NCI-H1048 (cell line): ENCODE results near the gene GHRL.

Experiments
- DNase-seq: peaks from one replicate; lab custom pipeline; 2025; lab: John Stamatoyannopoulos, UW

GHRL gene

GRCh38 chr3:10244009-10244408, 48.7 kb downstream of the GHRL start:
- no peak for DNase-seq

DNA sequence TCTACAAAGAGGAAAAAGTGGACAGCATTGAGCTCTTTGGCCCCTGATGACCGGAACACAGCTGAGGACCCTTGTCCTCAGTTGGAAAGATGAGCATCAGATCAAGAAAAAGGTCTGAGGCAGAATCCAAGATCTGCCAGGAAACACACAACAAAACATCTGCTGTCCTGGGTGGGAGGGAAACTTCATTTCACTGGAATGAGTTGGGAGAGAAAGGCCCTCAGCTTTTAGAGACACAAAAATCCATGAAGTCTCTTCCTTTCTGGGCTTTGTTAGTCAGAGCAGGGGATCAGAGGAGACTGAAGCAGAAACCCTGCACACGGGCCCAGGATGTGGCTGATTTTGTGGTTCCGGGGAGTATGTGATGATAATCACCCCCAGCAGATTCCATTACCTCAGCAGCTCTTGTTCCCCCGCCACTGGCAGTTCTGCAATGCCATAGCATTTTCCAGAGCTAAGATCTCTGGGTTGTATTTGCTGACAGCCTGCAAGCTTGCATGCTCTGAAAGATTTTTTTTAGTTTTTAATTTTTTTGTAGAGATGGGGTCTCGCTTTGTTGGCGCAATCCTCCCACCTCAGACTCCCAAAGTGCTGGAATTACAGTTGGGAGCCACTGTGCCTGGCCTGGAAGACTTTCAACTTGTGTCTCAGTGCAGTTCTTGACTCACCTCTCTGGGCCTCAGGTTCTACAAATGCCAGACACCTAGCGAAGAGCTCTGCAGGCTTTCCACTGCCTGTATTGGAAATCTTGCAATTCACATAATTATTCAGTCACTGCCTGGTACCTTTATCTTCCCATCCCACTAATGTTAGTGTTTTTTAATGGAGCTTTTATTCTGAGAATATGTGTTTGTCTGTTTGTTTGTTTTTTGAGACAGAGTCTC, 50.3 kb downstream of the GHRL start:
- no peak for DNase-seq

DNA sequence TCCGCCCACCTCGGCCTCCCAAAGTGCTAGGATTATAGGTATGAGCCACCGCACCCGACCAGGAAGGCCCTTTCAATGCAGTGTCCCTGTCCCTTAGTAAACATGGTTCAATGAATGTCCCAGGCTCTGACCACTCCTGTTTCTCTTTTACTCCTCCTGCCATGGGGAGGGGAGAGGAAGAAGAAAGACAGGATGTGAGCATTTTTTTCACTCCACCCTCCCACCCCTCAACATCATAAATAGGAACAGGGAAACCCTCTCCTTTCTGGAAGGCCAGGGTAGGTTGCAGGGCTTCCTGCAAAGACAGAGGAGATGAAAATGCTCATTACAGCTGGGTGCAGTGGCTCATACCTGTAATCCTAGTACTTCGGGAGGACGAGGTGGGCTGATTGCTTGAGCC, 51.9 kb downstream of the GHRL start:
- no peak for DNase-seq

GRCh38 chr3:10238345-10239183, 54.2 kb downstream of the GHRL start:
- no peak for DNase-seq
